Measurements from ENCODE around the gene CTNNA2.

The CTNNA2 gene

DNA sequence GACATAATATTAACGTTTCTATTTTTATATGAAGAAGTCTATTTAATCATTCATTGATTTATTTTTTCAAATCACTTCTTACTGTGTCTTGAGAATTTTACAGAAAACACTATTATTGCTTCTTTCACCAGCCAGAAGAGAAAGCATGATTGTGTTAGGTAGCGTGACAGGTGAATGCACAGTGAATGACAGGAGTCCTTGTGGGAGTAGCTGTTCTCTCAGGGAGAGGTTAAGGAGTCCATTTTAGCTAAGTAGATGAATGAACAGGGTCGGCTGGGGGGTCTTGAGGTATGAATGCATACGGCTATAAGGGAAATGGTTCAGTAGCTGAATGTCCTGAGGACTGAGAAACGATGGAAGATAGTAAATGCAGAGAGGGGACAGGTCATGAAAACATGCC, 56.2 kb downstream of the CTNNA2 start:
- TF ChIP-seq, protein P1, sequence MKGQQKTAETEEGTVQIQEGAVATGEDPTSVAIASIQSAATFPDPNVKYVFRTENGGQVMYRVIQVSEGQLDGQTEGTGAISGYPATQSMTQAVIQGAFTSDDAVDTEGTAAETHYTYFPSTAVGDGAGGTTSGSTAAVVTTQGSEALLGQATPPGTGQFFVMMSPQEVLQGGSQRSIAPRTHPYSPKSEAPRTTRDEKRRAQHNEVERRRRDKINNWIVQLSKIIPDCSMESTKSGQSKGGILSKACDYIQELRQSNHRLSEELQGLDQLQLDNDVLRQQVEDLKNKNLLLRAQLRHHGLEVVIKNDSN (IDR thresholded peaks at IDR 0.05), result no peak
- no peak for TF ChIP-seq TAF1 (IDR thresholded peaks at IDR 0.05; ENCODE audit: low read depth)
- no peak for TF ChIP-seq FOXM1 (IDR thresholded peaks at IDR 0.05; ENCODE audit: borderline replicate concordance, low read depth)
- no peak for TF ChIP-seq EP300 (IDR thresholded peaks at IDR 0.05; ENCODE audit: borderline replicate concordance)
- TF ChIP-seq CEBPB (IDR thresholded peaks at IDR 0.05), result no peak
- TF ChIP-seq, protein P2, sequence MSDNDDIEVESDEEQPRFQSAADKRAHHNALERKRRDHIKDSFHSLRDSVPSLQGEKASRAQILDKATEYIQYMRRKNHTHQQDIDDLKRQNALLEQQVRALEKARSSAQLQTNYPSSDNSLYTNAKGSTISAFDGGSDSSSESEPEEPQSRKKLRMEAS (IDR thresholded peaks at IDR 0.05), result no peak
- no peak for TF ChIP-seq TCF12 (IDR thresholded peaks at IDR 0.05; ENCODE audit: low read depth)
- no peak for TF ChIP-seq RAD21 (IDR thresholded peaks at IDR 0.05; ENCODE audit: low read depth)
- TF ChIP-seq CREB1 (IDR thresholded peaks at IDR 0.05; ENCODE audit: low read depth), result no peak
- TF ChIP-seq NFIC (IDR thresholded peaks at IDR 0.05), result no peak
- no peak for TF ChIP-seq TEAD4 (IDR thresholded peaks at IDR 0.05)
- no peak for TF ChIP-seq ZBTB7A (IDR thresholded peaks at IDR 0.05; ENCODE audit: low read depth)
- no peak for TF ChIP-seq YY1 (IDR thresholded peaks at IDR 0.05; ENCODE audit: low read depth)
- no peak for TF ChIP-seq EGR1 (IDR thresholded peaks at IDR 0.05)
- TF ChIP-seq, protein P3, sequence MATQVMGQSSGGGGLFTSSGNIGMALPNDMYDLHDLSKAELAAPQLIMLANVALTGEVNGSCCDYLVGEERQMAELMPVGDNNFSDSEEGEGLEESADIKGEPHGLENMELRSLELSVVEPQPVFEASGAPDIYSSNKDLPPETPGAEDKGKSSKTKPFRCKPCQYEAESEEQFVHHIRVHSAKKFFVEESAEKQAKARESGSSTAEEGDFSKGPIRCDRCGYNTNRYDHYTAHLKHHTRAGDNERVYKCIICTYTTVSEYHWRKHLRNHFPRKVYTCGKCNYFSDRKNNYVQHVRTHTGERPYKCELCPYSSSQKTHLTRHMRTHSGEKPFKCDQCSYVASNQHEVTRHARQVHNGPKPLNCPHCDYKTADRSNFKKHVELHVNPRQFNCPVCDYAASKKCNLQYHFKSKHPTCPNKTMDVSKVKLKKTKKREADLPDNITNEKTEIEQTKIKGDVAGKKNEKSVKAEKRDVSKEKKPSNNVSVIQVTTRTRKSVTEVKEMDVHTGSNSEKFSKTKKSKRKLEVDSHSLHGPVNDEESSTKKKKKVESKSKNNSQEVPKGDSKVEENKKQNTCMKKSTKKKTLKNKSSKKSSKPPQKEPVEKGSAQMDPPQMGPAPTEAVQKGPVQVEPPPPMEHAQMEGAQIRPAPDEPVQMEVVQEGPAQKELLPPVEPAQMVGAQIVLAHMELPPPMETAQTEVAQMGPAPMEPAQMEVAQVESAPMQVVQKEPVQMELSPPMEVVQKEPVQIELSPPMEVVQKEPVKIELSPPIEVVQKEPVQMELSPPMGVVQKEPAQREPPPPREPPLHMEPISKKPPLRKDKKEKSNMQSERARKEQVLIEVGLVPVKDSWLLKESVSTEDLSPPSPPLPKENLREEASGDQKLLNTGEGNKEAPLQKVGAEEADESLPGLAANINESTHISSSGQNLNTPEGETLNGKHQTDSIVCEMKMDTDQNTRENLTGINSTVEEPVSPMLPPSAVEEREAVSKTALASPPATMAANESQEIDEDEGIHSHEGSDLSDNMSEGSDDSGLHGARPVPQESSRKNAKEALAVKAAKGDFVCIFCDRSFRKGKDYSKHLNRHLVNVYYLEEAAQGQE (IDR thresholded peaks at IDR 0.05; ENCODE audit: low read depth), result no peak

DNA sequence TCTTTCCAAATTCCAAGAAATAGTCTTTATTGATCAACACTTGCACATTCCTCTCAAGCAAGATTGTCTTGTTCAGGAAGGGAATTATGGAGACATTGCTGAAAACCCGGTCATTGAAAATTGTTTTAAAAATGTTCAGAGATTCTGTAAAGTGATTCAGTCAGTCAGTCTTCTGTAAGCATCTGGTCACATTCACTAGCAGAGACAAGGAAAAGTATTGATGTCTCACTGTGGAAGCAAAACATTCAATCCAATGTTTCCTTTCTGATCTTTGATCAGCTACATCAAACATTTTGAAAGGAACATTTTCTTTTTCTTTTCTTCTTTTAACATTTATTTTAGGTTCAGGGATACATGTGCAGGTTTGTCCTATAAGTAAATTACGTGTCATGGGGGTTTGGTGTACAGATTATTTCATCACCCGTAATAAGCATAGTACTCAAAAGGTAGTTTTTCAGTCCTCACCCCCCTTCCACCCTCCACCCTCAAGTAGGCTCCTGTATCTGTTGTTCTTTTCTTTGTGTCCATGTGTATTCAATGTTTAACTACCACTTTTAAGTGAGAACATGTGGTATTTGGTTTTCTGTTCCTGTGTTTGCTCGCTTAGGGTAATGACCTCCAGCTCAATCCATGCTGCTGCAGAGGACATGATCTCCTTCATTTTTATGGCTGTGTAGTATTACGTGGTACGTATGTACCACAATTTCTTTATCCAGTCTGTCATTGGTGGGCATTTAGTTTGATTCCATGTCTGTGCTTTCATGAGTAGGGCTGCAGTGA, 61.2 kb downstream of the CTNNA2 start:
- TF ChIP-seq, protein P3 (IDR thresholded peaks at IDR 0.05; ENCODE audit: low read depth), result no peak
- no peak for TF ChIP-seq EGR1 (IDR thresholded peaks at IDR 0.05)
- TF ChIP-seq TCF12 (IDR thresholded peaks at IDR 0.05; ENCODE audit: low read depth), result no peak
- TF ChIP-seq, protein P1 (IDR thresholded peaks at IDR 0.05), result no peak
- TF ChIP-seq ZBTB7A (IDR thresholded peaks at IDR 0.05; ENCODE audit: low read depth), result no peak
- TF ChIP-seq RAD21 (IDR thresholded peaks at IDR 0.05; ENCODE audit: low read depth), result no peak
- TF ChIP-seq CREB1 (IDR thresholded peaks at IDR 0.05; ENCODE audit: low read depth), result no peak
- TF ChIP-seq TAF1 (IDR thresholded peaks at IDR 0.05; ENCODE audit: low read depth), result no peak
- TF ChIP-seq NFIC (IDR thresholded peaks at IDR 0.05), result no peak
- no peak for TF ChIP-seq FOXM1 (IDR thresholded peaks at IDR 0.05; ENCODE audit: borderline replicate concordance, low read depth)
- TF ChIP-seq, protein P2 (IDR thresholded peaks at IDR 0.05), result no peak
- TF ChIP-seq EP300 (IDR thresholded peaks at IDR 0.05; ENCODE audit: borderline replicate concordance), result no peak
- no peak for TF ChIP-seq YY1 (IDR thresholded peaks at IDR 0.05; ENCODE audit: low read depth)

DNA sequence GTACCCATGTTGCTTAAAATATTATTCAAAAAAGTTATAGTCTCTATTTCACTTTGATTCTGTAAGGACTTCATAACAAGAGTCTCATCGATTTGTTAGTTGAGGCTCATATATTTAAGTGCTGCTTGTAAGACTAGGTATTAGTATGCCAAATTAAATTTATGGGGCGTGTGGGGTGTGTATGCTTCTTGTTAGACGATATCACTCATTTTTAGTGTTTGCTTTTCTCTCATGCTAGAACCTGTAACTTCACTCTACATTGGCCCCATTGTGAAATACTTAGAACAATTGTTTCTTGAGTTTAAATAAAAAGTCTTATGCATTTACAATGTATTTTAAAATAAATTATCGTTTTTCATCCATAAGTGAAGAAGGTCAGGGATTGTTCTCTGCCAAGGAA, 63.6 kb downstream of the CTNNA2 start:
- TF ChIP-seq FOXM1 (IDR thresholded peaks at IDR 0.05; ENCODE audit: borderline replicate concordance, low read depth) (no peak), EGR1 (IDR thresholded peaks at IDR 0.05) (no peak), TAF1 (IDR thresholded peaks at IDR 0.05; ENCODE audit: low read depth) (no peak), CREB1 (IDR thresholded peaks at IDR 0.05; ENCODE audit: low read depth) (no peak), RAD21 (IDR thresholded peaks at IDR 0.05; ENCODE audit: low read depth) (no peak), EP300 (IDR thresholded peaks at IDR 0.05; ENCODE audit: borderline replicate concordance) (no peak), NFIC (IDR thresholded peaks at IDR 0.05) (no peak), TEAD4 (IDR thresholded peaks at IDR 0.05) (no peak), YY1 (IDR thresholded peaks at IDR 0.05; ENCODE audit: low read depth) (no peak), TCF12 (IDR thresholded peaks at IDR 0.05; ENCODE audit: low read depth) (no peak), ZBTB7A (IDR thresholded peaks at IDR 0.05; ENCODE audit: low read depth) (no peak), CEBPB (IDR thresholded peaks at IDR 0.05) (no peak)
- TF ChIP-seq, protein P3 (IDR thresholded peaks at IDR 0.05; ENCODE audit: low read depth), result no peak
- TF ChIP-seq, protein P2 (IDR thresholded peaks at IDR 0.05), result no peak
- TF ChIP-seq, protein P1 (IDR thresholded peaks at IDR 0.05), result no peak
